ENCODE measurements around the gene MYL1.

MYL1 gene

GRCh38 chr2:210315015-210315788 lies at the start of gene MYL1:
MYL1 (minus strand) TSS chr2:210315174; CDS start chr2:210315042, 132 bp downstream.
- TF ChIP-seq TCF4 (CRISPR knock-in tag; IDR thresholded peaks at IDR 0.05; ENCODE audit: borderline replicate concordance), result no peak
- no peak for TF ChIP-seq CSDC2 (CRISPR knock-in tag; IDR thresholded peaks at IDR 0.05)
- no peak for TF ChIP-seq TOX (CRISPR knock-in tag; IDR thresholded peaks at IDR 0.05; ENCODE audit: borderline replicate concordance)
- TF ChIP-seq RARB (CRISPR knock-in tag; IDR thresholded peaks at IDR 0.05), result no peak
- TF ChIP-seq ZC3H10 (CRISPR knock-in tag; IDR thresholded peaks at IDR 0.05), result no peak
- no peak for TF ChIP-seq BACH2 (CRISPR knock-in tag; IDR thresholded peaks at IDR 0.05; ENCODE audit: borderline replicate concordance)
- no peak for TF ChIP-seq GLIS3 (CRISPR knock-in tag; IDR thresholded peaks at IDR 0.05)
- no peak for TF ChIP-seq CREB5 (CRISPR knock-in tag; IDR thresholded peaks at IDR 0.05; ENCODE audit: low read depth)
- ATAC-seq, result no peak

- ATAC-seq, result no peak
- no peak for TF ChIP-seq TCF4 (CRISPR knock-in tag; IDR thresholded peaks at IDR 0.05; ENCODE audit: borderline replicate concordance)
- TF ChIP-seq ZFP3 (CRISPR knock-in tag; IDR thresholded peaks at IDR 0.05), result no peak
- no peak for TF ChIP-seq BACH2 (CRISPR knock-in tag; IDR thresholded peaks at IDR 0.05; ENCODE audit: borderline replicate concordance)
- no peak for TF ChIP-seq CSDC2 (CRISPR knock-in tag; IDR thresholded peaks at IDR 0.05)
- no peak for TF ChIP-seq ZNF8 (CRISPR knock-in tag; IDR thresholded peaks at IDR 0.05)
- no peak for TF ChIP-seq ISL1 (CRISPR knock-in tag; IDR thresholded peaks at IDR 0.05)
- TF ChIP-seq CREB5 (CRISPR knock-in tag; IDR thresholded peaks at IDR 0.05; ENCODE audit: low read depth), result no peak
- no peak for TF ChIP-seq CSRNP3 (CRISPR knock-in tag; IDR thresholded peaks at IDR 0.05)
- no peak for TF ChIP-seq PPARA (CRISPR knock-in tag; IDR thresholded peaks at IDR 0.05; ENCODE audit: borderline replicate concordance)
- no peak for TF ChIP-seq POU6F1 (CRISPR knock-in tag; IDR thresholded peaks at IDR 0.05; ENCODE audit: borderline replicate concordance, low read depth)
- TF ChIP-seq OSR1 (CRISPR knock-in tag; IDR thresholded peaks at IDR 0.05), result no peak
- no peak for TF ChIP-seq ZC3H10 (CRISPR knock-in tag; IDR thresholded peaks at IDR 0.05)
- TF ChIP-seq ZNF70 (CRISPR knock-in tag; IDR thresholded peaks at IDR 0.05), result no peak
- no peak for TF ChIP-seq ESRRG (CRISPR knock-in tag; IDR thresholded peaks at IDR 0.05)
- no peak for TF ChIP-seq TSHZ2 (CRISPR knock-in tag; IDR thresholded peaks at IDR 0.05)
Observed at GRCh38 chr2:210363876-210364275, 48.9 kb upstream of the MYL1 start.

- ATAC-seq, result no peak
- TF ChIP-seq ZFP30 (CRISPR knock-in tag; IDR thresholded peaks at IDR 0.05), result no peak
- TF ChIP-seq CSDC2 (CRISPR knock-in tag; IDR thresholded peaks at IDR 0.05), result no peak
- no peak for TF ChIP-seq ZC3H10 (CRISPR knock-in tag; IDR thresholded peaks at IDR 0.05)
- TF ChIP-seq PATZ1 (CRISPR knock-in tag; IDR thresholded peaks at IDR 0.05; ENCODE audit: borderline replicate concordance), result no peak
- TF ChIP-seq RARB (CRISPR knock-in tag; IDR thresholded peaks at IDR 0.05), result no peak
- no peak for TF ChIP-seq ZNF70 (CRISPR knock-in tag; IDR thresholded peaks at IDR 0.05)
- TF ChIP-seq TOX (CRISPR knock-in tag; IDR thresholded peaks at IDR 0.05; ENCODE audit: borderline replicate concordance), result no peak
- TF ChIP-seq PPARA (CRISPR knock-in tag; IDR thresholded peaks at IDR 0.05; ENCODE audit: borderline replicate concordance), result no peak
- no peak for TF ChIP-seq GLIS3 (CRISPR knock-in tag; IDR thresholded peaks at IDR 0.05)
- TF ChIP-seq OSR1 (CRISPR knock-in tag; IDR thresholded peaks at IDR 0.05), result no peak
- TF ChIP-seq POU6F1 (CRISPR knock-in tag; IDR thresholded peaks at IDR 0.05; ENCODE audit: borderline replicate concordance, low read depth), result no peak
- TF ChIP-seq CSRNP3 (CRISPR knock-in tag; IDR thresholded peaks at IDR 0.05), result no peak
- TF ChIP-seq ZNF8 (CRISPR knock-in tag; IDR thresholded peaks at IDR 0.05), result no peak
- TF ChIP-seq ESRRG (CRISPR knock-in tag; IDR thresholded peaks at IDR 0.05), result no peak
- no peak for TF ChIP-seq ISL1 (CRISPR knock-in tag; IDR thresholded peaks at IDR 0.05)
- TF ChIP-seq ZFP3 (CRISPR knock-in tag; IDR thresholded peaks at IDR 0.05), result no peak
- TF ChIP-seq TCF4 (CRISPR knock-in tag; IDR thresholded peaks at IDR 0.05; ENCODE audit: borderline replicate concordance), result no peak
Observed at GRCh38 chr2:210363261-210363660, 48.3 kb upstream of the MYL1 start.

Measured in SK-N-SH treated with all-trans-retinoic acid at 6 μM for 48 hours (cell line).